Astrocyte (in vitro differentiated cells and primary cell): ENCODE measurements around the gene FJX1.

Experiments used
- CTCF ChIP-seq: IDR thresholded peaks from 2 replicates; pipeline ENCODE4 v1.5.1; 2011; ENCODE audit warnings: low read depth, mild to moderate bottlenecking, inconsistent platforms, low read length, moderate library complexity; ENCODE audit not compliant: insufficient read depth
- EZH2 ChIP-seq: IDR thresholded peaks from 2 replicates; pipeline ENCODE4 v1.6.1; 2012; ENCODE audit warnings: mild to moderate bottlenecking, low read length, inconsistent platforms; ENCODE audit not compliant: insufficient read depth

- TF ChIP-seq EZH2 (no peak), CTCF (no peak)
Measured at GRCh38 chr11:35617687-35618496, at the start of gene FJX1.
